Astrocyte of the hippocampus (primary cell): ENCODE data around the gene MEIOB.
"Not testable (repeated sequence)": the region's sequence is repeated elsewhere in the genome, so short reads cannot be mapped to it uniquely, and the experiment has no call there.

Source experiments
- DNase-seq: peaks from one replicate; pipeline ENCODE4 v3.0.0; 2011; ENCODE audit warnings: low read depth, low spot score

MEIOB gene

DNA sequence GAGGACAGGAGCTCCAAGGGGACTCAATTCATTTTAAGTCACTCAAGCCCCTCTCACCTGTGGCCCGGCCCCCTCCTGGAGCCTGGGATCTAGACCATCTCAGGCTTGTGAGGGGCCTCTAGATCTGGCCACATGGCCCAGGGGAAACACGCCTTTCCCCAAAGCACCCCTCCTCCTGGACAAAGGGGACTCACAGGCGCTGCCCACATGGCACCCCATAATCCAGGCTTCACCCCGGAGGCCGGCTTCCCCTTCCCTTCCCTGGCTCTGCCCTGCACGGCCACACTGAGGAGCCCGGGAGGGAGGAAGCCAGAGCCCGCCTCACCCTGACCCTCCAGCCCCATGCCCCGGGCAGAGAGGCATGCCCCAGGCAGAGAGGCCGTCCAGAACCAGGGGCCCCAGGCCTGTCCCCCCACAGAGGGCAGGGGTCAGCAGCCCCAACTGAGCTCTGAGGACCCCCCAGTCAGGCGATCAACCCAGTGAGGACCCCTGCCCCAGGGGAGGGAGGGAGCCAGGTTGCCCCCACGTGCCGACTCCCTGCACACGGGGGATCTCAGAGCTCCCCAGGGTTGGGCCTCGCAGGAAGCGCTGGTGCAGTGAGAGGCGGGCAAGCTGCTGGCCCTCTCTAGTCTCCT, 35.4 kb upstream of the MEIOB start:
- DNase-seq: no peak

DNA sequence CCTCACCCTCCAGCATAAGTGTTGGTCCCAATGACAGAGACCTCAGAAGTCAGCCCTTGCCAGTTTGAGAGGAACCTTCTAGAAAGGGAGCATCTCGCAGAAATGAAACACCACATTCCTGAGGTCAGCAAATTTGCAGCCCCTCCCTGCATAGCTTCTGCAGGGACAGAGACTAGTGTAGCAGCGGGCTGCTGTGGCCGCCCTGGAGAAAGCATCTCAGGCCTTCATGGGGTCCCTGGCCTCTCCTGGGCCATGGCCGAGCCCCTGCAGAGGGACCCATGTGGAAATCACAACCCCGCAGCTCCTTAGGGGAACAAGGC, 34.8 kb upstream of the MEIOB start:
- no peak for DNase-seq

- DNase-seq: no peak
Measured at GRCh38 chr16:1906055-1906845, 34.3 kb upstream of the MEIOB start.

DNA sequence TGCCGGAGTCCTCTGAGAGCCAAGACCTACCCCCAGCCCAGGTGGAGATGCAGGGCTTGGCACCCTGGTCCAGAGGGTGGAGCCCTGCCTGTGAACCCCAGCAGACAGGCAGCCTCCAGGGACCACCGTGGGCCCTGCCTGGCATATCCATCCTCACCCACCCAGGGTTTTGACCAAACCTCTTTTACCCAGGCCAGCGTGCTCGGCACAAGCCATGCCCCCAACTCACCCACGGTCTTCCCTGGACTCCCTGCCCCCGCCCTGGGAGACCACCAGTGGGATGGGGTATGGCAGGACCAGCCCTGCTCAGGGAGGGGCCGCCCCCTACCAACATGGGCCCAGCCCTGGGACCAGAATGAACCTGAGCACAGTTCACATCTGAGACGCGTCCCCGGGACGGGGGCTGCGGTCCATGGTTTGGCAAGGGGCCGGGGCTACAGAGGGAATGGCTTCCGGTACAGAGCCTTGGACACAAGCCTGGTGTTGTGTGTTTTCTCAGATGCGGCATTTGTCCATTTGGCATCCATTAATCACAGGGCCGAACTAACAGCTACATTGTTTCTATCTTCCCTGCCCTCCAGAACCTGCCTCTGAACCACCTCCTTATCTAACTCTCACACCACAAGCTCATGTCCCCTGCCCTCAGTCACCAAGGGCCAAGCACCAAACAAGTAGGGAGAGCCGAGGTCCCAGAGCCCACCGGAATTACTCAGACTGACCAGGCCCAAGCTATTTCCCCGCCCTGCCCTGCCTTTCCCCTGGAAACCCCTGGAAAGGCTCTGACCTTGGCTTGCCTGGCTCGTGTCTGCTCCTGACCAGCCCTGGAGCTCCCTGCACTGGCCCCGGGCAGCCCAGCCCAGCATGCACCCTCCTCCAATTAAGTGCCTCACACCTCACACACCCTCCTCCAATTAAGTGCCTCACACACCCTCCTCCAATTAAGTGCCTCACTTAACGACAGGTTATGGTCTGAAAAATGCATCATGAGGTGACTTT, 32.2 kb upstream of the MEIOB start:
- no peak for DNase-seq

DNA sequence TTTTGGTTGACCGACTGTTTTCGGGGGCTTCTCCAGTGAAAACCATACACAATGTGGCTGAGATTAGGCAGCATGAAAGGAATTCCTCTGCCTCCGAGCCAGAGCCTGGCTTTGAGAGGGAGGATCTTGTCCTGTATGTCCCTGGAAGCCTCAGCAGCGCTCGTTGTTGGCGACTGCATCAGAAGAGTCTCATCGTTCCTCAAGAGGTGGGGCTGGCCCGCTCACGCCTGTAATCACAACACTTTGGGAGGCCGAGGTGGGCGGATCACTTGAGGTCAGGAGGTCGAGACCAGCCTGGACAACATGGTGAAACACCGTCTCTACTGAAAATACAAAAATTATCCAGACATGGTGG, 31.2 kb upstream of the MEIOB start:
- DNase-seq: no peak

- DNase-seq: no peak
Measured at GRCh38 chr16:1902547-1903219, 30.7 kb upstream of the MEIOB start.

DNA sequence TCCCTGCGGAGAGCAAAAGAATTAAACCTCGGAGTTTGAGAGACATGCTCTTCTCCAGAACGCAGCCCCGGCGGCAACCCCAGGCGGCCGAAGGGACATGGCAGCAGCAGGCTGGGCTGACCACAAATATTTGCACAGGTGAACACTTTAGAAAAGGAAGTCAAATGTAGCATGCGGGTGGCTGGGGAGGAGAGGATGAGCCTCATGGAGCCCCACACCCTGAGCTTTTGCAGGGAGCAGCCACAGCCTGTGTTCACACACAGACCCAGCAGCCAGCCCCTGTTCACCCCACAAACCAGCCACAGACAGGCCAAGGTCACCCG, 28.4 kb upstream of the MEIOB start:
- no peak for DNase-seq

GRCh38 chr16:1899641-1900451, 27.9 kb upstream of the MEIOB start:
- no peak for DNase-seq

DNA sequence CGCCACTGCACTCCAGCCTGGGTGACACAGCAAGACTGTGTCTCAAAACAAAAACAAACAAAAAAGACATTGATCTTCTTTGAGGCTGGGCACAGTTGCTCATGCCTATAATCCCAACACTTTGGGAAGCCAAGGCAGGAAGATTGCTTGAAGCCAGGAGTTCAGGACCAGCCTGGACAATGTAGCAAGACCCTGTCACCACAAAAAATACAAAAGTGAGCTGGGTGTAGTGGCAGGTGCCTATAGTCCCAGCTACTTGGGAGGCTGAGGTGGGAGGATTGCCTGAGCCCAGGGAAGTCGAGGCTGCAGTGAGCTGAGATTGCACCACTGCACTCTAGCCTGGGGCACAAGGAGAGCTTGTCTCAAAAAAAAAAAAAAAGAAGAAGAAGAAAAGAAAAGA, 25.7 kb upstream of the MEIOB start:
- not testable (repeated sequence) for DNase-seq

- no peak for DNase-seq
Measured at GRCh38 chr16:1895949-1896675, 24.1 kb upstream of the MEIOB start.

DNA sequence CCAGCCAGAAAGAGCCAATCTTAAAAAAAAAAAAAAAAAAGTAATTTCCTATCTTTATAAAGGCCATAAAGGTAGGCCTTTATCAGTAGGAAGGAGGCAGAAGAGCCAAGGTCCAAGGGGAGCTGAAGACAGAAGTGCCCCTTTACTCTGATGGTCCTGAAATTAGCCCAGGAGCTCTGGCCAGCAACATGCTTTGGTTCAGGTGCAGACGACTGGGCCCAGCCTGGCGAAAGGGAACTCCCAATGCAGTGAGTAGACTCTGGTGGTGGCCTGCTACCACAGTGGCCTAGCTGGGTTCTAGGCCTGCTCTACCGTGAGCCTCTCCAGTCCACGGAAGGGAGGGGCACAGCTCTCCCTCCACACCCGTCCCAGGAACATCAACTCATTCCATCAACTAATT, 23.1 kb upstream of the MEIOB start:
- no peak for DNase-seq

- no peak for DNase-seq
Measured at GRCh38 chr16:1890708-1891050, 18.7 kb upstream of the MEIOB start.

- DNase-seq: no peak
Measured at GRCh38 chr16:1890024-1890707, 18.2 kb upstream of the MEIOB start.

DNA sequence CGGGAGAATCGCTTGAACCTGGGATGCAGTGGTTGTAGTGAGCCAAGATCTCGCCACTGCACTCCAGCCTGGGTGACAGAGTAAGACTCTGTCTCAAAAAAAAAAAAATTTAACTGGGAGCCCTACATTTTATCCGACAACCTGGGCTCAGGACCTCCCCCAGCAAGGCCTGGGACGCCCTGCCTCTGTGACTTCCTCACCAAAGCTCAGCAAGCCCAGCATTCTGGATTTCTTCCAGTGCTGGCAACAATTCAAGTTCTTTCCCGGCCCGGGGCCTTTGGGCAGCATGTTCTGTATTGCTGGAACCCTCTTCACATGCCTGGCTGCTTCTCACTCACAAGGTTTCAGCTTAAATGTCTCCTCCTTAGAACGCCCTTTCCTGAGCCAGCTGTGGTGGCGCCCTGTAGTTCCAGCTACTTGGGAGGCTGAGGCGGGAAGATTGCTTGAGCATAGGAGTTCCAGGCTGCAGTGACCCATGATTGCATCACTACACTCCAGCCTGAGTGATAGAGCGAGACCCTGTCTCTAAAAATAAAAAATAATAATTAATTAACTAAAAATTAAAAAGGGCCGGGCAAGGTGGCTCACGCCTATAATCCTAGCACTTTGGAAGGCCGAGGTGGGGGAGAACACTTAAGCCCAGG, 15.9 kb upstream of the MEIOB start:
- no peak for DNase-seq

GRCh38 chr16:1884889-1885288, 12.9 kb upstream of the MEIOB start:
- DNase-seq: no peak

GRCh38 chr16:1884155-1884760, 12.3 kb upstream of the MEIOB start:
- no peak for DNase-seq

DNA sequence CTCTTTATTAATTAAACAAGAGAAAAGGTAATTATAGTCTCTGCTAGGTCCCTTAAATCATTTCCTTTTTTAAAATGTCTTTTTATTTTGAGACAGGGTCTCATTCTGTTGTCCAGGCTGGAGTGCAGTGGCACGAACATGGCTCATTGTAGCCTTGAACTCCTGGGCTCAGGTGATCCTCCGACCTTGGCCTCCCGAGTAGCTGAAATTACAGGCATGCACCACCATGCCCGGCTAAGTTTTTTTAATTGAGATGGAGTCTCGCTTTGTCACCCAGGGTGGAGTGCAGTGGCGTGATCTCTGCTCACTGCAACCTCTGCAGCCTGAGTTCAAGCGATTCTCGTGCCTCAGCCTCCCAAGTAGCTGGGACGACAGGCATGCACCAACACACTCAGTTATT, 9.2 kb upstream of the MEIOB start:
- not testable (repeated sequence) for DNase-seq

DNA sequence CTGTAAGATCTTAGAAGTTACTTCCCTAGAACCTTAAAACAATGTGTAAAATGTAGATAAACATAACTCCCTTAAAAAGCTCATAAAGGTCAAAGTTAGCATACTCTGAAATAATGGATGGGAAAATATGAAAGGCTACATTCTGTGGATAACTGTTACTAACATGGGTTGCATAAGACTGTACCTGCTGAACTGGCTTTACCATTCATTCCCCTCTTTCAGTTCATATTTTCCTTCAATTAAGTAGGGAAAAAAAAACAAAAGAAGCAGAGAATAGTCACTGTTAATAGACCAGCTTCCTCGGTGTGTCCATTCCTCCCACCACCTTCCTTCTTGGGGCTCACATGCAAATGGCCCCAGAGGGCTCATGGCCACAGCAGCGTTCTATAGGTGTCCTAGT, 7.5 kb upstream of the MEIOB start:
- no peak for DNase-seq

GRCh38 chr16:1878256-1878655, 6.3 kb upstream of the MEIOB start:
- DNase-seq: no peak
